ENCODE results near the gene EPS8.

DNA sequence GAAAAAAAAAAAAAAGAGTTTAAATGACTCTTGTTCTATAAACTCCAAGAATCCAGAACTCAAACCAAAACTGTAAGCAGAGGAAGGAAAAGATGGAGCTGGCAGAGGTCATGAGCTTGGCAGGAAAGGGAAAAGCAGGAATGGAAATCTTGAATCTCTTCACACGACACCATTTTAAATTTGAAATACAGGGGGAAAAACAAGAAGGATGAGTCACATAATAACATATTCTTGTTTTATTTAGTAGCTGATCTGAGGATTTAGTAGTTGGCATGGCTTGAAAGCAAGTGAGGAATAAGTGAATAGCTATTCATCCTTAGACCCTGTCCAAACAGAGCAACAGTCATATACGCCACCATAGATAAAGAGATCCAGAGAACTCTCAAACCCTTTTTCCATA, 35.0 kb downstream of the EPS8 start:
- TF ChIP-seq CTCF (conservative IDR thresholded peaks at IDR 0.05; ENCODE audit: low read length) (no peak), EZH2phosphoT487 (IDR thresholded peaks at IDR 0.05; ENCODE audit: borderline replicate concordance, low read depth, low read length) (no peak)

Data from OCI-LY7 (cell line).